Immature natural killer cell (primary cell): ENCODE measurements around the gene SSU72. TPM values are rescaled to one million over a fixed set of nuclear protein-coding genes. Genes with fewer than 3 reads are reported as not detected.
A peak's percentile ranks its signal among the peaks of the same experiment; 100 is the strongest.

Source experiments
- DNase-seq, 3 donors: peaks; one replicate each; pipeline ENCODE4 v3.0.0; 2022; ENCODE audit warnings: mixed read lengths in 1 of 3
- H3K27ac Mint-ChIP-seq, 6 donors: one replicate each; pipeline ENCODE4 v1.8.0; 2020; ENCODE audit warnings: mixed read lengths in 6 of 6, mild to moderate bottlenecking in 5 of 6, inconsistent platforms in 4 of 6, moderate library complexity in 3 of 6
- H3K27me3 Mint-ChIP-seq, 3 donors: one replicate each; pipeline ENCODE4 v1.8.0; 2020 to 2021; ENCODE audit warnings: low read depth in 3 of 3, mild to moderate bottlenecking in 3 of 3, mixed read lengths in 3 of 3, moderate library complexity in 3 of 3, inconsistent platforms in 1 of 3
- H3K36me3 Mint-ChIP-seq, 3 donors: one replicate each; pipeline ENCODE4 v1.8.0; 2020; ENCODE audit warnings: mixed read lengths in 3 of 3, inconsistent platforms in 2 of 3, mild to moderate bottlenecking in 2 of 3
- H3K4me1 Mint-ChIP-seq, 2 donors: one replicate each; pipeline ENCODE4 v1.8.0; 2020; ENCODE audit warnings: inconsistent platforms in 2 of 2, mild to moderate bottlenecking in 2 of 2, mixed read lengths in 2 of 2, moderate library complexity in 1 of 2
- H3K4me3 Mint-ChIP-seq, 5 donors: one replicate each; pipeline ENCODE4 v1.8.0; 2020; ENCODE audit warnings: mild to moderate bottlenecking in 5 of 5, mixed read lengths in 5 of 5, inconsistent platforms in 3 of 5, moderate library complexity in 3 of 5
- H3K9me3 Mint-ChIP-seq, 6 donors: one replicate each; pipeline ENCODE4 v1.8.0; 2020; ENCODE audit warnings: mild to moderate bottlenecking in 6 of 6, mixed read lengths in 6 of 6, inconsistent platforms in 4 of 6, moderate library complexity in 3 of 6
- polyA plus RNA-seq, 3 donors: library from polyadenylated mRNA; unstranded; fragments of 300-500 nt; fragmentation: Illumina TruSeq; gene quantifications; one replicate each; pipeline ENCODE4 v1.2.3, GENCODE V29; 2021

SSU72 gene
- polyA plus RNA-seq, 3 donors from 2014 or later: 159 to 241 (median 160) TPM

DNA sequence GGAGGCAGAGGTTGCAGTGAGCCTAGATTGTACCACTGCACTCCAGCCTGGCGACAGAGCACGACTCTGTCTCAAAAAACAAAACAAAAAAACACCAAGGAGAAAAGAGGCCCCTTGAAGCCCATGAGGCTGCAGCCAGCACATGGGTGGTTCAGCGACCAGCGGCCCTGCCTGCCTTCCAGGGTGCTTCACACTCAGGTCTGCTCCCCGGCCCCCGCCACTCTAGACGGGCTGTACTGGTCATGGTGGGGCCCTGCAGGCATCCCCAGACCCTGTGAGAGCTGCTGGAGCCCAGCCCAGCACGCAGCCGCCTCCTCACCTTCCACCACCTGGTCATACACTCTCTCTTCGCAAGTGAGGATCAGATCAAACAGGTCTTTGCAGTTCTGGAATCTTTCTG, 30.1 kb downstream of the SSU72 start:
- Mint-ChIP-seq H3K36me3 (peaks cover 0 to 5% (median 4%) of the 10 kb centered on the region in 3 donors), H3K27me3 (peaks cover 0 to 3% (median 0%) of the 10 kb centered on the region in 3 donors), H3K27ac (no peak overlapping the region), H3K4me1 (peaks cover 0 to under 1% of the 10 kb centered on the region in 2 donors), H3K9me3 (no peaks in the 10 kb centered on the region), H3K4me3 (no peak overlapping the region)
- DNase-seq: no peak

DNA sequence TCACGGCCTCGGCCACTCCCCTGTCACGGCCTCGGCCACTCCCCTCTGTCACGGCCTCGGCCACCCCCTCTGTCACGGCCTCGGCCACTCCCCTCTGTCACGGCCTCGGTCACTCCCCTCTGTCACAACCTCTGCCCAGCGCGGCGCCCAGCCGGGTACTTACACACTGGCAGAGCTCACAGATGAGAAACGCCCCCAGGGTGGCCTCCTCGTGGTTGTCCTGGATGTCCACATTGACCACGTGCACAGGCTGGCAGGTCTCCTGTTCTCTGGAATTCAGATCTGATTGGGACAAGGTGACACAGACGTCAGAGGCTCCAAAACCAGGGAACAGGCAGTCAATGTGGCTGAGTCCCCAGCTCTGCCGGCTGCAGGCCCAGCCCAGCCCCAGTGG, 31.0 kb downstream of the SSU72 start:
- DNase-seq: no peak
- Mint-ChIP-seq H3K9me3 (no peaks in the 10 kb centered on the region), H3K4me3 (no peak overlapping the region), H3K4me1 (peaks cover 0 to 1% of the 10 kb centered on the region in 2 donors), H3K36me3 (peaks cover 0 to 5% (median 4%) of the 10 kb centered on the region in 3 donors), H3K27me3 (peaks cover 0 to 3% (median 0%) of the 10 kb centered on the region in 3 donors), H3K27ac (no peak overlapping the region)

DNA sequence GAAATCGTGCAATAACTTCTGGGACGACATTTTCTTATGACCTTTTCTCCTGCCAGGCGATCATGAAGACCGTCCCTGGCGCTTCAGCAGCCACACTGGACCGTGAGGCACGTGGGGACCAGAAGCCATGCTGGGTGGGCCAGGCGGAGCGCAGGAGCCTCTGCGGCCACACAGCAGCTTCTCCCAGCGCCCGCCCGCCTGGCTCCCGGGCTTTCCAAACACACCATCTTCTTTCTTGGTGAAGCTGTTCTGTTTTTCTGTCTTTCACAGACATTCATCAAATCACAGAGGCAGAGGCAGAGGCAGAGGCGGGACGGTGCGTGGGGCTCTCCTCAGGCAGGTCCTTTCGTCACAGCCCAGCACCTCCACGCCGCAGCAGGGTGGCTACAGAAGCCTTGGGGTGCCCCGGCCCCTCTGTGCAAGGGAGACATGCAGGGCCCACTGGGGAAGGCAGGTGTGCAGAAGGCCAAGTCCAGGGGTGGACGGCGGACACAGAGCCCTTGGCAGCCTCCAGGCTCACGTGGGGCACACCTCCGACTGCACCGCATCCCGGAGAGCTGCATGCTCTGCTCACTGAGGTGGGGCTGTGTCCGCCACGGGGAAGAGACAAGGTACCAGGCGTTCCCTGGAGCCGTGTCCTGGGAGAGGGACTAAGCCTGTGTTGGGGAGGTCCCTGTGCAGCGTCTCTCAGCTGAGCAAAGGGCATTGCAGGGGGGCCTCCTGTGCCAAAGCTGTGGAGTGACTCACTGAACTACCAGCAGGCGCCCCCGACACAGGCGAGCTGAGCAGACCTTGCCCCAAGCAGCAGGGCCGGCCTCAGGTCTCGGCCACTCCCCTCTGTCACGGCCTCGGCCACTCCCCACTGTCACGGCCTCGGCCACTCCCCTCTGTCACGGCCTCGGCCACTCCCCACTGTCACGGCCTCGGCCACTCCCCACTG, 31.6 kb downstream of the SSU72 start:
- Mint-ChIP-seq H3K4me3 (peak overlapping the region in 1 of 5 donors; percentile 47), H3K36me3 (peaks cover 0 to 5% (median 4%) of the 10 kb centered on the region in 3 donors), H3K4me1 (peaks cover 0 to 1% of the 10 kb centered on the region in 2 donors), H3K9me3 (no peaks in the 10 kb centered on the region), H3K27me3 (peaks cover 0 to 3% (median 1%) of the 10 kb centered on the region in 3 donors), H3K27ac (no peak overlapping the region)
- no peak for DNase-seq

DNA sequence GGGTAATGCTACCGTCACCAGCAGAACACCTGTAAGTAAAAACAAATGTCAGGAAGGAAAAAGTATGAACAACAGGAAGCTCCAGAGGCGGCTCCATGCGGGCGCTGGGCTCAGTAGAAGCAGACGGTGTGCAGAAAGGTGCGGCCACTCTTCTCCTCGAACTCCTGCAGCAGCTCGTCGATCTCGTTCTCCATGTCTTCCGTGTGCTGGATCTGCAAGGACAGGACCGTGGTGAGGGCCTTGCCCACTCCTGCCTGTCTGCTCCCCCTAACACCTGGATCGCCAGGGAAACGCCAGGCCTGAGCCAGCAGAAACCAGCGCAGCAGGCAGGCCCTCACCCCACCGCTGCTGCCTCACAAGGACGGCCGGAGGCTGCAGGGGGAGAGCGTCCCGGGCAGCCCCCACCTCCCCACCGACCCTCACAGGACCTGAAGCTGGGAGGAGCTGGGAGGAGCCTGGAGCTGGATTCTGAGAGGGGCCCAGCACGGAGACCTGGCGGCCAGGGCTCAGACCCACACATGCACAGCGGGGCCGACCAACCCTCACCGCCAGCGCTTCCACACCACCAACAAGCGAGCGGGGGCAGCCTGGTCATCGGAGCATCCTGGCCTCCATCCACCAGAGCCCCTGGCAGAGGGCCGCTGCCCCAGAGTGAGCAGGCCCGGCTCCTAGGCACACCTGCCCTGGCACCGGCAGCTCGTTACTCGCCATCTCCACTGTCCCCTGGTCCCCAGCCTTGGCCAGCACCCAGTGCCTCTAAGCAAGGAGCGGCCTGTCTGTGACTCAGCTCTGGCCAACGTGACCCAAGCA, 32.5 kb downstream of the SSU72 start:
- Mint-ChIP-seq H3K36me3 (peaks cover 0 to 5% (median 4%) of the 10 kb centered on the region in 3 donors), H3K4me1 (peaks cover 0 to 1% of the 10 kb centered on the region in 2 donors), H3K9me3 (no peaks in the 10 kb centered on the region), H3K4me3 (peak overlapping the region; percentile 10 to 64 (median 57)), H3K27ac (peak overlapping the region in 1 of 6 donors; percentile 67), H3K27me3 (peaks cover 0 to 3% (median 1%) of the 10 kb centered on the region in 3 donors)
- DNase-seq: no peak

DNA sequence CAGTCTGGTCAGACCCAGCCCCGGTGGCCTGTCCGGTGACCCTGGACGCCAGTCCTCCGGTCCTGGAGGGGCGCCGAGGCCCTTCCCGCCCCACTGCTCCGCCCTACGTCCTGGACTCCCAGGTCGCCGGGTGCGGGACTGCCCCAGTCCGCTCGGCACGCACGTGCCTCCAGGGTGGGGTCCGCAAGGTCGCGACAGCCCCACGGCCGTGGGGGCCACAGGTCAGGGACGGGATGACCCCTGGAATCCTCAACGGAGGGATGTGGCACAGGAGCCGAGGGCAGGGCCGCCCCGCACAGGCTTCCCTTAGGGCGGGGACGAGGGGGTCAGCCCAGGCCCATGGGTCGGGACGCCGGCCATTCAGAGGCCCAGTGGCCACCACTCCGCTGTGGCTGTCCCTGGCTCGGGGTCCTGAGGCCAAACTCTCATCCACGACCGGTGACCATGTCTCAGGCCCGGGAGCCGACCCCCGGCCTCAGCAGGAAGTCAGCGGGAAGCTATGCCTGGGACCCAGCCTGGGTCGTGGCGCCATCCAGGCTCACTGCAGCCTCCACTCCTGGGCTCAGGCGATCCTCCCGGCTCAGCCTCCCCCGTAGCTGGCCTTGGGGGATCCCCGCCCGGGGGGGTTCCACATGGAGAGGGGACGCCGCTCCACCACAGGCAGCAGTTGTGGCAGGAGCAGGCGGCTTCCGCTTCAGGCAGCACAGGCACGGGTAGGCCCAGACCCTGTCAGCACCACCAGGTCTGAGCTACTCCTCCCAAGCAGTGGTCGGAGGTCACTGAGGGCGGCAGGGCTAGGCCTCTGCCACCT, 33.6 kb downstream of the SSU72 start:
- peaks cover 0 to 1% of the 10 kb centered on the region in 2 donors for H3K4me1 Mint-ChIP-seq
- H3K27ac Mint-ChIP-seq: peak overlapping the region in 2 of 6 donors; percentile 31 to 67
- peak overlapping the region; percentile 21 to 64 (median 57) for H3K4me3 Mint-ChIP-seq
- H3K36me3 Mint-ChIP-seq: peaks cover 0 to 5% (median 4%) of the 10 kb centered on the region in 3 donors
- H3K9me3 Mint-ChIP-seq: no peaks in the 10 kb centered on the region
- DNase-seq: no peak
- peaks cover 0 to 3% (median 1%) of the 10 kb centered on the region in 3 donors for H3K27me3 Mint-ChIP-seq

DNA sequence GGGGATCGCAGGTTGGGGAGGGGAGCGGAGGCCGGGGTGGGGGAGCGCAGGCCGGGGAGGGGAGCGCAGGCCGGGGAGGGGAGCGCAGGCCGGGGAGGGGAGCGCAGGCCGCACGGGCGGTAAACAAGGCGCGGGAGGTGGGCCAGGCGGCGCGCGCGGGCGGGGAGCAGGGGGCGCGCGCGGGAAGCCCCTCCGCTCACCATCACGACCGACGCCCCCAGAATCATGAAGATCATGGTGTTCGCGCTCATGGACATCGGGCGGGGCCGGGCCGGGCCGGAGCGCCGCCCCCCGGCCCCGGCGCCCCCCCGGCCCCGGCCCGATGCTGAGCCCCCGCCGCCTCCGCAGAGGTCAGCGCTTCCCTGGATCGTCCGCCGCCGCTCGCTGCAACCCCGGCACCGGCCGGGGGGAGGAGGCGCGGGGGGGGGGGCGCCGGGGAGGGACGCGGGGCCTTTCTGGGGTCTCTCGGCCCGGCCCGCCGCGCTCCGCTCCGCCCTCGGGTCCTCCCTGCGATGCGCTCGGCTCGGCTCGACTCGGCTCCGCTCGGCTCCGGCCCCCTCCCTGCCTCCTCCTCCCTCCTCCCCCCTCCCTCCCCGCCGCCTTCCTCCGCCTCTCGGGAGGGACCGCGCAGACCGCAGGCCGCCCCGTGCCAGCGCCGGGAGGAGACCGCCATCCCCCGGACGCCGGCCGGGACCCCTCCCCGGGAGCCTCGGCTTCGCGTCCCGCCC, 34.4 kb downstream of the SSU72 start, which contains the start of gene TMEM240:
Gene TMEM240 (minus strand): TSS at position 535 of the 728 bp plus-strand sequence. CDS start 278 bp downstream, at position 257.
- Mint-ChIP-seq H3K36me3 (peaks cover 0 to 5% (median 4%) of the 10 kb centered on the region in 3 donors), H3K27ac (peak within 1 kb of the TSS in 2 of 6 donors; percentile 31 to 67)

DNA sequence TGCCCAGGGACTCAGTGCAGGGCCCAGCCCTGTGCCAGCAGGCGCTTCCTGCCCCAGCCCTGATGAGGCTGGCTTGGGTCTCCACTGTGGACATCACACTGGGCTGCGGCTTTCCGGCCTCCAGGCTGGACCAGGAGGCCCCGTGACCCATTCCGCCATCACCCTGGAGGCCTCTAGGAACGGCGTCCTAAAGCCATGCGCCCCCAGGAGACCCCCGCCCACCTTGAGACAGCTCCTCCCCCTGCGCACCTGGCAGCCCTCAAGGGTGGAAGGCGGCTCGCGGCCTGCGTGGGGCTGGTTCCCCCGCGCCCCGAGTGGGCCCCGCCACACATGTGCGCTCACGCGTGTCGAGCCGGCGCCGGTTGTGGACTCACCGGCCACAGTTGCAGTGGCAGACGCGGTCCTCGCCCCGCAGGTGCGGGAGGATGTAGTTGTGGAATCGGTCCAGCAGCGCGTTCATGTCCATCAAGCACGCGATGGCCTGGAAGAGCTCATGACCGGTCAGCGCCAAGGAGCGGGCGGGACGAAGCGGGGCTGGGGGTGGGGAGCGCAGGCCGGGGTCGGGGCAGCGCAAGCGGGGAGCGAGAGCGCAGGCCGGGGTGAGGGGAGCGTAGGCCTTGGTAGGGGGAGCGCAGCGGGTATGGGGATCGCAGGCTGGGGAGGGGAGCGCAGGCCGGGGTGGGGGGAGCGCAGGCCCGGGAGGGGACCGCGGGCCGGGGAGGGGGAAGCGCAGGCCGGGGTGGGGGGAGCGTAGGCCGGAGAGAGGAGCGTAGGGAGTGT, 35.2 kb downstream of the SSU72 start:
- Mint-ChIP-seq H3K27ac (no peak overlapping the region), H3K4me1 (peaks cover 0 to 1% of the 10 kb centered on the region in 2 donors), H3K36me3 (peaks cover 0 to 5% (median 4%) of the 10 kb centered on the region in 3 donors)

More for the DNA sequence above, 34.4 kb downstream of the SSU72 start, which contains the start of gene TMEM240:
- peaks cover 0 to 1% of the 10 kb centered on the region in 2 donors for H3K4me1 Mint-ChIP-seq
- peak in 2 of 3 donors; percentile 10 to 21 for DNase-seq
- H3K4me3 Mint-ChIP-seq: peak within 1 kb of the TSS; percentile 52 to 76 (median 57)
- H3K9me3 Mint-ChIP-seq: no peaks in the 10 kb centered on the region
- peaks cover 0 to 3% (median 1%) of the 10 kb centered on the region in 3 donors for H3K27me3 Mint-ChIP-seq

DNA sequence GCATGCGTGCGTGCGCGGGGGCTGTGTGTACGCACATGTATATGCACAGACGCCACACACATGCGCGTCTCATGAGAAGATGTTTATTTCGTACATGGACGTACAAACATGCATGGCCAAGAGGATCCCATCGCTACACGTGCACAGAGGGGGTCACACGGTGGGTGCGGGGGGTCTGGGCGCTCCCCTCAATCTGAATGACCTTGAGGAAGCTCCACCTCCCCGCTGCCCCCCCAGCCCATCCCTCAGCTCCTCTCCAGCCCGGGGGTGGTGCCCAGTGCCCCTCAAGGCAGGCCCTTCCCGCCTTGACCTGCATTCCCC, 35.7 kb downstream of the SSU72 start:
- Mint-ChIP-seq H3K27ac (no peak overlapping the region), H3K4me3 (peak overlapping the region in 4 of 5 donors; percentile 20 to 45 (median 35))
- no peak for DNase-seq

More for the DNA sequence above, 35.2 kb downstream of the SSU72 start:
- Mint-ChIP-seq H3K9me3 (no peaks in the 10 kb centered on the region), H3K27me3 (peaks cover 0 to 3% (median 1%) of the 10 kb centered on the region in 3 donors), H3K4me3 (peak overlapping the region in 4 of 5 donors; percentile 10 to 76 (median 48))
- DNase-seq: no peak

DNA sequence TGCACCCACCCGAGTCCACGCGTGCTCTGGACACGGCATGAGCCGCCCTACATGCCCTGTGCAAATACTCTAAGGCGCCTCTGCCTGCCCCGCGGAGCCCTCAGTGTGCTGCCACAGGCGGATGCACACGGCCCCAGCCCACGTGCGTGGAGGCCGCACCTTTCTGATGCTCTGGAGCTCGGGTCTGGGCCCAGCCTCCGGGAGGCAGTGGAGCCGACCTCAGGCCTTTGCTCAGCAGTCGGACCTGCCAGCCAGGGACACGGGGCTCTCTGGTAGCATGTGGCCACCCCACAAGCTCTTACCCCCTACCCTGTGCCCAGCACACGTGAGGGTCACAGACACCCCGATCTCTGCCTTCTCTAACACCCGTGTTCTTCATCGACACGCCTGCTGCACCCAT, 36.3 kb downstream of the SSU72 start:
- H3K27me3 Mint-ChIP-seq: peaks cover 0 to 3% (median 1%) of the 10 kb centered on the region in 3 donors
- DNase-seq: no peak
- H3K4me1 Mint-ChIP-seq: peaks cover 0 to 1% of the 10 kb centered on the region in 2 donors
- H3K27ac Mint-ChIP-seq: no peak overlapping the region
- no peaks in the 10 kb centered on the region for H3K9me3 Mint-ChIP-seq
- H3K36me3 Mint-ChIP-seq: peaks cover 0 to 5% (median 4%) of the 10 kb centered on the region in 3 donors
- peak overlapping the region; percentile 20 to 53 (median 41) for H3K4me3 Mint-ChIP-seq

More for the DNA sequence above, 35.7 kb downstream of the SSU72 start:
- peaks cover 0 to 3% (median 1%) of the 10 kb centered on the region in 3 donors for H3K27me3 Mint-ChIP-seq
- no peaks in the 10 kb centered on the region for H3K9me3 Mint-ChIP-seq
- H3K36me3 Mint-ChIP-seq: peaks cover 0 to 5% (median 4%) of the 10 kb centered on the region in 3 donors
- peaks cover 0 to 1% of the 10 kb centered on the region in 2 donors for H3K4me1 Mint-ChIP-seq

DNA sequence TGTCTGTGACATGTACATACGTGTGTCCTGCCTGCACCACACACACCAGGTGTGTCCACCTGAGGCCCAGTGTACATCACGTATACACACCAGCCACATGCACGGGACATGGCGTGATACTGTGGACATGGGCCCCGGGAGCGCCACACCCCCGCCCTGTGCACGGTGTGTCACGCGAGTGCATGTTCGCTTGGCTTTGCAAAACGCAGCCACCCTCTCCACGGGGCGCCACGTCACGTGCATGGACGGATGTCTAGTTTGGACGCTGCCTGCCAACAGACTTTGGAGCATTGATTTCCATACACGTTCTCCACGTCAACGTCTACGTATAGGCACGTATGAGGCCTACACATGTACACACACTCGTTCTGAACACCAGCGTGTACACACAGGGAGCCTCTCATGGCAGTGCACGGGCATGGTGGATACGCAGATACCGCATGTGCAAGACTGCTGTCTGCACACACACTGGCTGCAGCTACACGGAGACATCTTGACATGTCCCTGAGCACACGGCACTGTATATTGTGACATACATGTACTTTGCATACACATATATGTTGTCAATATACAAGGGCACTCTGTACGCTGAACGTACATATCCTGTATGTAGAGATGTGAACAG, 36.9 kb downstream of the SSU72 start:
- no peak for DNase-seq

DNA sequence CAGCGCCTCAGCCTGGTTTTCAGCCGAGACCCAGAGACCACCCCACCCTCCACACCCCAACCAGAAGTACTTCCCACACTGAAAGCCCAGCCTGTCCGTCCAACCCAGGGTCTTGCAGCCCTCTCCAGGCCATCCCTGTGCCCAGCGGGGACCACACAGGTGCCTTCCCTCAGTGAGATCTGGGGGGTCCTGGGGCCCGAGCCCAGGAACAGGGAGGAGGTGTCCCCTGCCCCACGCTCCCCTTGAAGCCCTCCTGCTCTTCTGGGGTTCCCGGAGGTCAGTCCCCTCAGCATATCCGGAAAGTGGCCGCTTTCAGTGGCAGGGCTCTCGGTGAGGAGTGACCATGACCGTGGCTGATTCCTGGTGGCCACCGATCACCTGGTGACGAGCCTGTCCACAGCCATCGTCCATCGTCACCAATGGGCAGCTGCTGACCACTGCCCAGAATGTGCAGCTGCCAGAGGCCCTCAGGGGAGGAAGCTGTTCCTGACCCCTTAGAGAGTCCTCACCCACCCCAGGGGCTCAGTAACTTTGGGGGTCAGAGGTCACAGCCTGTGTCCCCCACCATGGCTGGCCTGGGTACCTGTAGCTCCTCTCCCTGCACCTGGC, 37.6 kb downstream of the SSU72 start:
- peaks cover 0 to 3% (median 1%) of the 10 kb centered on the region in 3 donors for H3K27me3 Mint-ChIP-seq
- DNase-seq: no peak
- H3K9me3 Mint-ChIP-seq: peaks cover 0 to 2% (median under 1%) of the 10 kb centered on the region in 6 donors
- peaks cover 2 to 8% (median 6%) of the 10 kb centered on the region in 3 donors for H3K36me3 Mint-ChIP-seq
- H3K4me1 Mint-ChIP-seq: peaks cover 0 to 1% of the 10 kb centered on the region in 2 donors
- no peak overlapping the region for H3K27ac Mint-ChIP-seq
- H3K4me3 Mint-ChIP-seq: no peak overlapping the region

More for the DNA sequence above, 36.9 kb downstream of the SSU72 start:
- H3K27me3 Mint-ChIP-seq: peaks cover 0 to 3% (median 1%) of the 10 kb centered on the region in 3 donors
- no peaks in the 10 kb centered on the region for H3K9me3 Mint-ChIP-seq
- peaks cover 0 to 5% (median 4%) of the 10 kb centered on the region in 3 donors for H3K36me3 Mint-ChIP-seq
- peak overlapping the region in 2 of 5 donors; percentile 30 to 32 for H3K4me3 Mint-ChIP-seq
- peaks cover 0 to 1% of the 10 kb centered on the region in 2 donors for H3K4me1 Mint-ChIP-seq
- no peak overlapping the region for H3K27ac Mint-ChIP-seq
